ENCODE results near the gene SEC11C. TPM values are rescaled to one million over a fixed set of nuclear protein-coding genes. Genes with fewer than 3 reads are reported as not detected.

The SEC11C gene
- polyA plus RNA-seq, 3 donors: 14.9 to 98.4 (median 98.0) TPM

DNA sequence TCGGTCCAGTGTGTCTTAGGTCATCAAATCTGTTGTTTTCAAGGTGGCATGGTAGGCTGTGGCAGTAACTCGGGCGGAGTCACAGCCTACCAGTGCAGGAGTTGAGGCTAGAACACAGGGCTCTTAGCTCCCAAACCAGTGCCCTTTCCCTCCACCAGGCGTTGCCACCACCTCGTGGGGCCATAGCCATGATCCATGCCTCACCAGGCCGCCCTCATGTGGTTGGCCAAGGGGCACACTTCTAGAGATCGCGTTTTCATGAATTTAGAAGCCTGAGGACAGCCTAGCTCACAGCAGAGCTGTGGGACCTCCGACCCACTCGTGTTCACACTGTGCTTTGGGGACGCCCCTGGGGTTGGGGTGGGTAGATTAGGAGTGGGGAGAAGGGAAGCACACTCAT, 10.6 kb downstream of the SEC11C start:
- H3K4me2 ChIP-seq (replicated peaks; ENCODE audit: extremely low read depth, low read length, poor library complexity, severe bottlenecking): no peak overlapping the region
- H3K4me1 Mint-ChIP-seq: no peaks in the 10 kb centered on the region
- H3K9me3 Mint-ChIP-seq: no peaks in the 10 kb centered on the region
- no peaks in the 10 kb centered on the region for H4K20me1 ChIP-seq (ENCODE audit: insufficient read depth, low read length)
- H3K27me3 ChIP-seq (ENCODE audit: control insufficient read depth in 2 of 2, insufficient read depth in 2 of 2, low read length in 2 of 2): no peaks in the 10 kb centered on the region
- no peaks in the 10 kb centered on the region for H3K9me3 ChIP-seq (replicated peaks in 1 of 2; ENCODE audit: control insufficient read depth in 1 of 2, insufficient read depth in 1 of 2, low read length in 2 of 2)
- no peak for DNase-seq
- WGBS (ENCODE audit: insufficient coverage): 94% methylated on average over 7 of the region's 11 CpGs
- no peak overlapping the region for H3K9ac ChIP-seq (ENCODE audit: insufficient read depth, low read length, poor library complexity, severe bottlenecking)
- H3K4me3 Mint-ChIP-seq: no peak overlapping the region
- no peak overlapping the region for H2AFZ ChIP-seq (ENCODE audit: insufficient read depth, low read depth, low read length, poor library complexity, severe bottlenecking)
- no peak overlapping the region for H3K27ac Mint-ChIP-seq
- H3K27me3 Mint-ChIP-seq (ENCODE audit: low read depth in 3 of 3): peaks cover 0 to 2% (median 0%) of the 10 kb centered on the region in 3 donors
- no peaks in the 10 kb centered on the region for H3K79me2 ChIP-seq (ENCODE audit: insufficient read depth, low read length)
- no peaks in the 10 kb centered on the region for H3K4me1 ChIP-seq (ENCODE audit: control insufficient read depth in 1 of 2, insufficient read depth in 2 of 2, low read length in 2 of 2)
- TF ChIP-seq, protein P1, sequence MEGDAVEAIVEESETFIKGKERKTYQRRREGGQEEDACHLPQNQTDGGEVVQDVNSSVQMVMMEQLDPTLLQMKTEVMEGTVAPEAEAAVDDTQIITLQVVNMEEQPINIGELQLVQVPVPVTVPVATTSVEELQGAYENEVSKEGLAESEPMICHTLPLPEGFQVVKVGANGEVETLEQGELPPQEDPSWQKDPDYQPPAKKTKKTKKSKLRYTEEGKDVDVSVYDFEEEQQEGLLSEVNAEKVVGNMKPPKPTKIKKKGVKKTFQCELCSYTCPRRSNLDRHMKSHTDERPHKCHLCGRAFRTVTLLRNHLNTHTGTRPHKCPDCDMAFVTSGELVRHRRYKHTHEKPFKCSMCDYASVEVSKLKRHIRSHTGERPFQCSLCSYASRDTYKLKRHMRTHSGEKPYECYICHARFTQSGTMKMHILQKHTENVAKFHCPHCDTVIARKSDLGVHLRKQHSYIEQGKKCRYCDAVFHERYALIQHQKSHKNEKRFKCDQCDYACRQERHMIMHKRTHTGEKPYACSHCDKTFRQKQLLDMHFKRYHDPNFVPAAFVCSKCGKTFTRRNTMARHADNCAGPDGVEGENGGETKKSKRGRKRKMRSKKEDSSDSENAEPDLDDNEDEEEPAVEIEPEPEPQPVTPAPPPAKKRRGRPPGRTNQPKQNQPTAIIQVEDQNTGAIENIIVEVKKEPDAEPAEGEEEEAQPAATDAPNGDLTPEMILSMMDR (IDR thresholded peaks at IDR 0.05): no peak
- intact Hi-C loops (cut with micrococcal nuclease): no loop called here
- no peak overlapping the region for H3K27ac ChIP-seq (ENCODE audit: low read depth in 1 of 2, low read length in 2 of 2)
- H3K36me3 ChIP-seq (replicated peaks in 1 of 2; ENCODE audit: control insufficient read depth in 1 of 2, insufficient read depth in 2 of 2, low read length in 2 of 2): peaks cover 6 to 50% of the 10 kb centered on the region in 2 donors
- H3K4me3 ChIP-seq (replicated peaks in 1 of 3; ENCODE audit: low read depth in 2 of 3, low read length in 3 of 3): no peak overlapping the region
- peaks cover 28 to 31% of the 10 kb centered on the region in 2 donors for H3K36me3 Mint-ChIP-seq

GRCh38 chr18:59155153-59155552, 15.5 kb downstream of the SEC11C start:
- H3K27ac ChIP-seq (ENCODE audit: low read depth in 1 of 2, low read length in 2 of 2): no peak overlapping the region
- TF ChIP-seq, protein P1 (IDR thresholded peaks at IDR 0.05): no peak
- H3K4me2 ChIP-seq (replicated peaks; ENCODE audit: extremely low read depth, low read length, poor library complexity, severe bottlenecking): no peak overlapping the region
- H3K27me3 ChIP-seq (ENCODE audit: control insufficient read depth in 2 of 2, insufficient read depth in 2 of 2, low read length in 2 of 2): no peaks in the 10 kb centered on the region
- WGBS (ENCODE audit: insufficient coverage): no CpG with 5 or more reads among the region's 2 CpGs
- no peaks in the 10 kb centered on the region for H3K9me3 ChIP-seq (replicated peaks in 1 of 2; ENCODE audit: control insufficient read depth in 1 of 2, insufficient read depth in 1 of 2, low read length in 2 of 2)
- H2AFZ ChIP-seq (ENCODE audit: insufficient read depth, low read depth, low read length, poor library complexity, severe bottlenecking): no peak overlapping the region
- no peaks in the 10 kb centered on the region for H3K79me2 ChIP-seq (ENCODE audit: insufficient read depth, low read length)
- no peak overlapping the region for H3K4me3 Mint-ChIP-seq
- peaks cover 46 to 48% of the 10 kb centered on the region in 2 donors for H3K36me3 Mint-ChIP-seq
- no peak overlapping the region for H3K27ac Mint-ChIP-seq
- no peak overlapping the region for H3K9ac ChIP-seq (ENCODE audit: insufficient read depth, low read length, poor library complexity, severe bottlenecking)
- intact Hi-C loops (cut with micrococcal nuclease): no loop called here
- peaks cover 8 to 64% of the 10 kb centered on the region in 2 donors for H3K36me3 ChIP-seq (replicated peaks in 1 of 2; ENCODE audit: control insufficient read depth in 1 of 2, insufficient read depth in 2 of 2, low read length in 2 of 2)
- H3K9me3 Mint-ChIP-seq: no peaks in the 10 kb centered on the region
- no peak overlapping the region for H3K4me3 ChIP-seq (replicated peaks in 1 of 3; ENCODE audit: low read depth in 2 of 3, low read length in 3 of 3)
- H3K4me1 ChIP-seq (ENCODE audit: control insufficient read depth in 1 of 2, insufficient read depth in 2 of 2, low read length in 2 of 2): no peaks in the 10 kb centered on the region
- no peaks in the 10 kb centered on the region for H4K20me1 ChIP-seq (ENCODE audit: insufficient read depth, low read length)
- H3K27me3 Mint-ChIP-seq (ENCODE audit: low read depth in 3 of 3): no peaks in the 10 kb centered on the region
- no peak for DNase-seq
- H3K4me1 Mint-ChIP-seq: no peaks in the 10 kb centered on the region

Measured in CD14-positive monocyte (primary cell).